HG03095 (cell line): Measurements from ENCODE around the gene AKIRIN2.

Experiments
- ATAC-seq: cut with Tn5 transposase; IDR thresholded peaks from one replicate; pipeline ENCODE4 v1.9.1; 2021; ENCODE audit warnings: moderate library complexity; ENCODE audit not compliant: unreplicated experiment

Gene AKIRIN2

GRCh38 chr6:87701676-87702588 lies at the start of gene AKIRIN2:
Gene AKIRIN2, minus strand, starts transcription at chr6:87702233. Its CDS starts 549 bp downstream, at chr6:87701684.
- ATAC-seq: peak; percentile 59

GRCh38 chr6:87747646-87748045 lies 45.6 kb upstream of the AKIRIN2 start:
- no peak for ATAC-seq

GRCh38 chr6:87745966-87746721 lies 44.1 kb upstream of the AKIRIN2 start:
- no peak for ATAC-seq

GRCh38 chr6:87743454-87743853 lies 41.4 kb upstream of the AKIRIN2 start:
- ATAC-seq: no peak

DNA sequence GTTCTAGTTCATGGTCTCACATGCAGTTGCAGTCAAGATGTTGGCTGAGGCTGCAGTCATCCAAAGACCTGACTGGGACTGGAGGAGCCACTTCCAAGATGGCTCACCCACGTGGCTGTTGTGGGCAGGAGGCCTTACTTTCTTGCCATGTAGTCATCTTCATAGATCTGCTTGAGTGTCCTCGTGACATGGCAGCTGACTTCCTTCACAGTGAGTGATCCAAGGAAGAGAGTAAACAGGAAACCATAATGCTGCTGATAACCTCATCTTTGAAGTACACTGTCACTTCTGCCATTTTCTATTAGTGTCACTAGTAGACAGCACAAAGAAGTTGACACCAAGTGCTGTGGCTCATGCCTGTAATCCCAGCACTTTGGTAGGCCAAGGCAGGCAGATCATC lies 40.1 kb upstream of the AKIRIN2 start:
- ATAC-seq: peak; percentile 53

DNA sequence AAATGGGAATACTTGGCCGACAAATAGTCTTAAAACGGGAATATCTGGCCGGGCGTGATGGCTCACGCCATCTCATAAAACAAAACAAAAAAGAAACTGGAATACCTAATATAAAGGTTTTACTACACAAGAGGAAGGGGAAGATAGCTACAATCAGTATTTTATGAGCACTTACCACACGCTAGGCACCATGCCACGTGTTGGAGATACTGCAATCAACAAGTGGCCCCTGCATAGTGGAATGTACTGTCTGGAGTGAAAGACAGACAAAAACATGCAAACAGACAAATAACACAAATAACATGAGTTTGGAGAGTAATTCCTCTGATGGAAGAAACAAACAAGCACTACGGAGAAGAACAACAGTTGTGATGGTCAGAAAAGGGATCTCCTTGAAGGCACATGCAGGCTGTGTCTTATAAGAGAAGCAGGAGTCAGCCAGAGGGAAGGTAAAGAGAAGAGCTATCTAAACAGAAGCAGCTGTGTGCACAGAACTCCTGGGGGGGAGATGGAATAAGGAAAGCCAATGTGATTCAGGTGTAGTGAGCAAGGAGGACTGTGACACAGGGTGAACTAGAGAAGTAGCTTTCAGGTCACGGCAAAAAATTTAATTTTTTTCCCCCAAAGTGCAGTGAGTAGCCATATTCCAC lies 39.1 kb upstream of the AKIRIN2 start:
- no peak for ATAC-seq

- no peak for ATAC-seq
Observed at GRCh38 chr6:87738744-87739143, 36.7 kb upstream of the AKIRIN2 start.

GRCh38 chr6:87738000-87738399 lies 36.0 kb upstream of the AKIRIN2 start:
- no peak for ATAC-seq

DNA sequence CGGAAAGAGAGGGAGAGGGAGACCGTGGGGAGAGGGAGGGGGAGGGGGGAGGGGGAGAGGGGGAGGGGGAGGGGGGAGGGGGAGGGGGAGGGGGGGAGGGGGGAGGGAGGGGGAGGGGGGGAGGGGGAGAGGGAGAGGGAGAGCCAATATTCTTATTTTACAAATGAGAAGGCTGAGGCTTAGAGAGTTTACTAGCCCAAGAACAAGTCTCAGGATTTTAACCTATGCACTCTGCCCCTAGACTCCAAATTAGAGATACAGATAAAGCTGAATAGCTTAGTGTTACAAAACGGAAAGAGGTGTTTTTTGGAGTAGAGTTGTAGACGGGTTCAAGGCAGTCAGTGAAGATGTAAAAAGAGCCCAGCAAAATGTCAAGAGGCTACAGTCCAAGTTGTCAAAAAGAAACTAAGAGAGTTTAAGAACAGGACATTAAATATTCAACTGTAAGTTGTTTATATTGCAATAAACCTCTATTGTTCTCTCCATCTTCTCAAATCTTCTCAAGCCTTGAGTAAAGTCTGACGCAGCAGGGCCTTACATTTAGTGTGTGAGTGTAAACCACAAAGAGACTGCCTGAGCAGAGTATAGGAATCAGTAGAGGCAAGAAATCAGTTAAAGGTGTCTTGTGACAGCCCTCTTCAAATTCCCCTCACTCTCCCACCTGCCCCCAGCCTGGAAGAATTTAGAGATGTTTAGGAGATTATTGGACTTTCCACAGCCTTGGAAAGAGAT lies 34.9 kb upstream of the AKIRIN2 start:
- ATAC-seq: no peak

DNA sequence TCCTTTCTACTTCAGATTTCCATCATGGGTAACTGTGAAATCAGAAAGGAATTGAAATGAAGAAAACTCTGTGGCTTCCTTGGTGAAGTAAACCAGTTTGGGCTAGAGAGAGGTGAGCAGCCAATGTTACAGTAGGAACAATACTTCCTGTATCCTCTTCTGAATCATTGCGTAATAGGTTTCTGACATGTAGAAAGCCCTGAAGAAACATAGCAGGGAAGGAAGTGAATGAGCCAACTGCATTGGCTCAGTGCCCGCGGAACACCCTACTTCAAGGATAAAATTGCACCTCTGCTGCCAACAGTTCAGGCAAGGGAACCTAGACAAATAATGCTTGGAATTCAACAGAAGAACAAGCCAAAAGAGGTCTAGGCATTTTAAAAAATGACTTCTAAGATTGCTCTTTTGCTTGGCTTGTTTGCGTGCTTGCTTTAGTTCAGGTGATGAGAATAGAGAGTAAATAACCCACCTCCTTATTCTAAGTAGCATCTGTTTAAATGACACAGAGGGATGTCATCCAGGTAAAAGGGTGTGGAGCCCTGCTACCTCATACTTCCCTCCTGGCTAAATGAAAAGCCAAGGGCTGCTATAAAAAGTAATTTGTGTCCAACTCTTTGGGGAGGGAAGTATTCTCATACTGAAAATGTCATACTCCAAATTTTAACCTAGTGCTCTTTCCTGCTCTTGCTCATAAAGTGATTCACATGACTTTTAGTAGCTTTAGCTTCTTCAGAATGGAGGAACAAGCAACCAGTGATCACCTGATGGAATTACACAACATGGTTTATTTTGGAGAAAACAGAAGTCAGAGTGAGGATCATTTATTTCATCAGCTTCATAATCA lies 30.0 kb upstream of the AKIRIN2 start:
- ATAC-seq: peak; percentile 49

DNA sequence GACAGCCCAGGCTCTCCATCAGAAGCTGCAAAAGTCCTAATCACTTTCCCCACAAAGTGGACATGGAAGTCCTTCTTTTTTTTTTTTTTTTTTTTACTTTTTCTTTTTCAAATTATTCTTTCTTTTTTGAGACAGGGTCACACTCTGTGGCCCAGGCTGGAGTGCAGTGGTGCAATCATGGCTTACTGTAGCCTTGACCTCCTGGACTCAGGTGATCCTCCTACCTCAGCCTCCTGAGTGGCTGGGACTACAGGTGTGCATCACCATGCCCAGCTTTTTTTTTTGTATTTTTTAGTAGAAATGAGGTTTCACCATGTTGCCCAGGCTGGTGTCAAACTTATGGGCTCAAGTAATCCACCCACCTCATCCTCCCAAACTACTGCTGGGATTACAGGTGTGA lies 29.0 kb upstream of the AKIRIN2 start:
- no peak for ATAC-seq

GRCh38 chr6:87729965-87730719 lies 28.1 kb upstream of the AKIRIN2 start:
- no peak for ATAC-seq

GRCh38 chr6:87728706-87729105 lies 26.7 kb upstream of the AKIRIN2 start:
- ATAC-seq: no peak

DNA sequence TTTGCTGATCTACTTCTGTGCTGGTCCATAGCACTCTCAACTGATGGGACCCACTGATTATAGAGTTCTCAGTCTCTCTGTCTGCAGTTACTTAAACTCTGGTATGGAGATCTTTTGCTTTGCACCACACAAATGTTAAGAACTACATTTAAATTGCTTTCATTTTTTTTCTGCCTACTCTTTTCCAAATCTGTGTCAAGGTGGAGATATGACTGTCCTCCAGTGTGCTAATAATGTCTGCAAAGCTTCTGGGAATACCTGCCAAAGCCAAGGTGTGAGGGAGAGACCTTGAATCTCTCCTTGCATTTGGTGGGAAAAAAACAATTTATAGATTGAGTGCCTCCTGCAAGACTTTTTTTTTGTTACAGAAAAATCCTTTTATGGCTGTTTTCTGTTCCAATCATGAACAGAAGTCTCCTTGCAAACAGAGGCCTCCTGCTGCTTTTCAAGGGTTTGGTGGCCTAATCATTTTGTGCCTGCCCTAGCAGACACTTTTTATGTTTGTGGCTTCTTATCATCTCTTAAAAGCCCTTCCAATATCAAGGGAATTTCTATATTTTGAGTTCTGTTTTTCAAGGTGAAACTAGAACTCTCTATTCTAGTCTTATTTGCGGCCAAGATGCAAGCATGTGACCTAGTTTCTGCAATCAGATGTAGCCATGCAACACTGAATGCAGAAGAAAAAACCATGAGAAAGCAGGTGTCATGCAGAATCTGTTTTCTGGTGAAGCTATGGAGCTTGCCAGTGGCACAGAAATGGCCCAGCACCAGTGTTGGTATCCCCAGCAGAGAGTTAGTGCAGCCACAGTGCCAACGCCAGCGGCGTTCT lies 23.2 kb upstream of the AKIRIN2 start:
- peak; percentile 82 for ATAC-seq

- ATAC-seq: peak; percentile 36
Observed at GRCh38 chr6:87723170-87724078, 21.4 kb upstream of the AKIRIN2 start.

DNA sequence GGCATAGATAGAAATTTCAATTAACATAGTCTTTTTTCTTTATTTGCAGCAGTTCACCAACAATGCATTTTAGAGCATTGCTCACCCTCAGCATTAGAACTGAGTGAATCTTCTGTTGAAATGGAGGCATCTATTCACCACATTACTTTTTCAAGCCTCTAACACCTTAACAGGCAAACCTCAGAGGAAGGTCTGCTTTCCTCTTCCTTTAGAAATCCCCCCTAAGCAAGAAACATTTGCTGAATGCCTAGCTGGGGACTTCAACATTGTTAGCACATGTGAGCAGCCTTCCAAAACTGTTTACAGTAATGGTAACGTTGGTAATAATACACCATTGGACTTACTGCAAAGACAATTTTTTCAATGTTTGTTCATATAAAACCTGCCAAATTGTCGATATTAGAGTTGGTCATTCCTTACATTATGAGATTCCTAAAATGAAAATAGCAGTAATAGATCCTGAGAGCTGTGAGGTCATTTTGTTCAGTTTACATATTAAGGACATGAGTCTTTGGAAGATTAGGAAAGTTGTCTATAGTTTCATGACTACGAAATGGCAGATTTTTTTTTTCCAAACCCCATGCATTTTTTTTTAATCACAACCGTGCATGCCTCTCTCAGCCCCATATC lies 20.6 kb upstream of the AKIRIN2 start:
- no peak for ATAC-seq

GRCh38 chr6:87721311-87721710 lies 19.3 kb upstream of the AKIRIN2 start:
- no peak for ATAC-seq
